Astrocyte (in vitro differentiated cells and primary cell): Measurements from ENCODE around the gene ZNF346. TPM values are rescaled to one million over a fixed set of nuclear protein-coding genes. Genes with fewer than 3 reads are reported as not detected.

Experiments used
- DNase-seq: peaks from one replicate; pipeline ENCODE4 v3.0.0-alpha.2; 2010; ENCODE audit warnings: low read depth
- FAIRE-seq: peaks from 2 replicates; lab custom pipeline; 2011; peaks lifted over from hg19 to GRCh38; lab: Jason Lieb, UNC
- H2AFZ ChIP-seq: 2 replicates; pipeline ENCODE4 v1.6.0; 2012; ENCODE audit warnings: low read depth, low read length, inconsistent platforms
- H3K27ac ChIP-seq: 2 replicates; pipeline ENCODE4 v1.5.1; 2011; ENCODE audit warnings: low read depth, low read length, inconsistent platforms
- H3K27me3 ChIP-seq: 2 replicates; pipeline ENCODE4 v1.6.0; 2011; ENCODE audit warnings: low read length, inconsistent platforms; ENCODE audit not compliant: insufficient read depth
- H3K36me3 ChIP-seq: 2 replicates; pipeline ENCODE4 v1.5.1; 2011; ENCODE audit warnings: low read length, inconsistent platforms; ENCODE audit not compliant: insufficient read depth
- H3K4me1 ChIP-seq: 2 replicates; pipeline ENCODE4 v1.5.1; 2011; ENCODE audit warnings: low read length, inconsistent platforms; ENCODE audit not compliant: insufficient read depth
- H3K4me2 ChIP-seq: 2 replicates; pipeline ENCODE4 v1.6.0; 2012; ENCODE audit warnings: low read length, inconsistent platforms
- H3K4me3 ChIP-seq: 2 replicates; pipeline ENCODE4 v1.5.1; 2011; ENCODE audit warnings: low read depth, mild to moderate bottlenecking, low read length, inconsistent platforms; ENCODE audit not compliant: insufficient read depth
- H3K79me2 ChIP-seq: 2 replicates; pipeline ENCODE4 v1.6.0; 2012; ENCODE audit warnings: mild to moderate bottlenecking, low read length, inconsistent platforms; ENCODE audit not compliant: insufficient read depth
- H3K9ac ChIP-seq: 2 replicates; pipeline ENCODE4 v1.6.0; 2012; ENCODE audit warnings: mild to moderate bottlenecking, low read length, inconsistent platforms
- H3K9me3 ChIP-seq: 2 replicates; pipeline ENCODE4 v1.5.1; 2012; ENCODE audit warnings: low read depth, mild to moderate bottlenecking, low read length, inconsistent platforms; ENCODE audit not compliant: insufficient read depth
- H4K20me1 ChIP-seq: 2 replicates; pipeline ENCODE4 v1.6.0; 2012; ENCODE audit warnings: low read length, inconsistent platforms; ENCODE audit not compliant: insufficient read depth
- H3K27ac Mint-ChIP-seq: one replicate; pipeline ENCODE4 v1.8.0; 2021; ENCODE audit warnings: mild to moderate bottlenecking, mixed read lengths; ENCODE audit not compliant: unreplicated experiment
- H3K27me3 Mint-ChIP-seq: one replicate; pipeline ENCODE4 v1.8.0; 2021; ENCODE audit warnings: low read depth, mixed read lengths; ENCODE audit not compliant: unreplicated experiment
- H3K36me3 Mint-ChIP-seq: one replicate; pipeline ENCODE4 v1.8.0; 2021; ENCODE audit warnings: low read depth, mixed read lengths; ENCODE audit not compliant: unreplicated experiment
- H3K4me1 Mint-ChIP-seq: one replicate; pipeline ENCODE4 v1.8.0; 2021; ENCODE audit warnings: low read depth, mixed read lengths; ENCODE audit not compliant: unreplicated experiment
- H3K4me3 Mint-ChIP-seq: one replicate; pipeline ENCODE4 v1.8.0; 2021; ENCODE audit warnings: mild to moderate bottlenecking, moderate library complexity, mixed read lengths; ENCODE audit not compliant: unreplicated experiment
- H3K9me3 Mint-ChIP-seq: one replicate; pipeline ENCODE4 v1.8.0; 2021; ENCODE audit warnings: mild to moderate bottlenecking, mixed read lengths; ENCODE audit not compliant: unreplicated experiment
- EZH2 ChIP-seq: IDR thresholded peaks from 2 replicates; pipeline ENCODE4 v1.6.1; 2012; ENCODE audit warnings: mild to moderate bottlenecking, low read length, inconsistent platforms; ENCODE audit not compliant: insufficient read depth
- total RNA-seq: library from RNA; stranded (reverse); gene quantifications from 2 replicates; pipeline ENCODE4 v1.2.1, GENCODE V29; 2021
- TF ChIP-seq, protein P1 (sequence below): IDR thresholded peaks from 2 replicates; pipeline ENCODE4 v1.5.1; 2011; ENCODE audit warnings: low read depth, mild to moderate bottlenecking, inconsistent platforms, low read length, moderate library complexity; ENCODE audit not compliant: insufficient read depth

The ZNF346 gene
- total RNA-seq, 1 donor from 2014 or later: 13.8 TPM

DNA sequence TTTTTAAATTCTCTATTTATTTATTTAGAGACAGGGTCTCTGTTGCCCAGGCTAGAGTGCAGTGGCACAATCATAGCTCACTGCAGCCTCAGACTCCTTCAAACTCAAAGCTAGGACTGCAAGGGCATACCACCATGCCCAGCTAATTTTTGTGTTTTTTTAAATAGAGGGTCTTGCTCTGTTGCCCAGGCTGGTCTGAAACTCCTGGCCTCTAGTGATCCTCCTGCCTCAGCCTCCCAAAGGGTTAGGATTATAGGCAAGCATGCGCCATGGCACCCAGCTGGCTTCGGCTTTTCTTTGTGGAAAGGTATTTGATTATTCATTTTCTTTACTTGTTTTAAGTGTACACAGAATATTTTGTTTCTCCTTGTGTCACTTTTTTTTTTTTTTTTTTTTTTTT is 5.2 kb downstream of the ZNF346 start:
- H3K4me3 ChIP-seq: no peak overlapping the region
- DNase-seq (no peak), FAIRE-seq (no peak)
- H3K9ac ChIP-seq: no peak overlapping the region
- Mint-ChIP-seq H3K4me1 (peaks cover 7% of the 10 kb centered on the region), H3K27me3 (no peaks in the 10 kb centered on the region), H3K27ac (no peak overlapping the region), H3K36me3 (peaks cover 7% of the 10 kb centered on the region), H3K9me3 (peaks cover 3% of the 10 kb centered on the region), H3K4me3 (no peak overlapping the region)
- H3K4me2 ChIP-seq: no peak overlapping the region
- H3K4me1 ChIP-seq: peaks cover 8% of the 10 kb centered on the region
- no peaks in the 10 kb centered on the region for H3K27me3 ChIP-seq
- peaks cover 37% of the 10 kb centered on the region for H4K20me1 ChIP-seq
- TF ChIP-seq EZH2: no peak
- TF ChIP-seq, protein P1, sequence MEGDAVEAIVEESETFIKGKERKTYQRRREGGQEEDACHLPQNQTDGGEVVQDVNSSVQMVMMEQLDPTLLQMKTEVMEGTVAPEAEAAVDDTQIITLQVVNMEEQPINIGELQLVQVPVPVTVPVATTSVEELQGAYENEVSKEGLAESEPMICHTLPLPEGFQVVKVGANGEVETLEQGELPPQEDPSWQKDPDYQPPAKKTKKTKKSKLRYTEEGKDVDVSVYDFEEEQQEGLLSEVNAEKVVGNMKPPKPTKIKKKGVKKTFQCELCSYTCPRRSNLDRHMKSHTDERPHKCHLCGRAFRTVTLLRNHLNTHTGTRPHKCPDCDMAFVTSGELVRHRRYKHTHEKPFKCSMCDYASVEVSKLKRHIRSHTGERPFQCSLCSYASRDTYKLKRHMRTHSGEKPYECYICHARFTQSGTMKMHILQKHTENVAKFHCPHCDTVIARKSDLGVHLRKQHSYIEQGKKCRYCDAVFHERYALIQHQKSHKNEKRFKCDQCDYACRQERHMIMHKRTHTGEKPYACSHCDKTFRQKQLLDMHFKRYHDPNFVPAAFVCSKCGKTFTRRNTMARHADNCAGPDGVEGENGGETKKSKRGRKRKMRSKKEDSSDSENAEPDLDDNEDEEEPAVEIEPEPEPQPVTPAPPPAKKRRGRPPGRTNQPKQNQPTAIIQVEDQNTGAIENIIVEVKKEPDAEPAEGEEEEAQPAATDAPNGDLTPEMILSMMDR: no peak
- H2AFZ ChIP-seq: no peak overlapping the region
- H3K79me2 ChIP-seq: peaks cover 63% of the 10 kb centered on the region
- no peaks in the 10 kb centered on the region for H3K9me3 ChIP-seq
- peaks cover 3% of the 10 kb centered on the region for H3K36me3 ChIP-seq
- no peak overlapping the region for H3K27ac ChIP-seq

DNA sequence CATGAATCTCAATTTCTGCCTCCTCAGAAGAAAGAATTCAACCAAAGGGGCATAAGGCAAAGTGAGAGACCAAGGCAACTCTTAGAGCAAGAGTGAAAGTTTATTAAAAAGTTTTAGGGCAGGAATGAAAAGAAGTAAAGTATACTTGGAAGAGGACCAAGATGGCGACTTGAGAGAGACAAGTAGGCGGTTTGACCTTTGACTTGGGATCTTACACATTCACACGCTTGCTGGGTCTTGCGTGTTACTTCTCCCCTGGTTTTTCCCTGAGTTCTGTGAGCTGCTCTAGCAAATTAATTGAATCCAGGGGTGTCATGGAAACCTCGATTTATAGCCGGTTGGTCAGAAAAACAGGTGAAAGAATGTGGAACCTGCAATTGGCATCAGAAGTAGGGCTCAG is 7.0 kb downstream of the ZNF346 start:
- peaks cover 5% of the 10 kb centered on the region for H3K36me3 ChIP-seq
- peaks cover 4% of the 10 kb centered on the region for H3K4me1 Mint-ChIP-seq
- no peaks in the 10 kb centered on the region for H3K27me3 ChIP-seq
- peaks cover 63% of the 10 kb centered on the region for H3K79me2 ChIP-seq
- no peak overlapping the region for H3K4me3 Mint-ChIP-seq
- H3K4me3 ChIP-seq: no peak overlapping the region
- H3K9me3 Mint-ChIP-seq: peaks cover 3% of the 10 kb centered on the region
- H3K27ac ChIP-seq: no peak overlapping the region
- H2AFZ ChIP-seq: no peak overlapping the region
- peaks cover 7% of the 10 kb centered on the region for H3K36me3 Mint-ChIP-seq
- no peaks in the 10 kb centered on the region for H3K27me3 Mint-ChIP-seq
- H3K4me1 ChIP-seq: no peaks in the 10 kb centered on the region
- DNase-seq (no peak), FAIRE-seq (no peak)
- no peak overlapping the region for H3K4me2 ChIP-seq
- H3K27ac Mint-ChIP-seq: no peak overlapping the region
- H3K9me3 ChIP-seq: no peaks in the 10 kb centered on the region
- no peak for TF ChIP-seq EZH2
- TF ChIP-seq, protein P1: no peak
- peaks cover 48% of the 10 kb centered on the region for H4K20me1 ChIP-seq
- H3K9ac ChIP-seq: no peak overlapping the region

DNA sequence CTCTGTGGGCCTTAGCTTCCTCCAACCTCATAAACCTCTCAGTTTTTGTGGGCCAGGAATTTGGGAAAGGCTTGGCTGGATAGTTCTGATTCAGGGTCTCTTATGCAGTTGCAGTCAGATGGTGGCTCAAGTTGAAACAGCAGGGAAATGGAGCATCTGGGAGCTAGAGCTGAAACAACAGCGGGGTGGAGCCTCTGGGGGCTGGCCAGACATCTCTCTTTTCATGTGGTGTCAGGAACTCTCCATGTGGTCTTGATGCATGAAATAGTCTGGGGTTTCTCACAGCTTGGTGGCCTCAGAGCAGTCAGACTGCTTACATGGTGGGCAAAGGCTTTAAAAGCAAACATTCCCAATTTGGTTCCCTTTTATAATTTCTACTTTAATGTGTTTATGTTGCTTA is 13.5 kb downstream of the ZNF346 start:
- Mint-ChIP-seq H3K4me3 (no peak overlapping the region), H3K36me3 (peaks cover 4% of the 10 kb centered on the region), H3K9me3 (peaks cover 3% of the 10 kb centered on the region), H3K4me1 (peaks cover 8% of the 10 kb centered on the region), H3K27me3 (no peaks in the 10 kb centered on the region), H3K27ac (peak overlapping the region; percentile 48)
- no peaks in the 10 kb centered on the region for H3K9me3 ChIP-seq
- no peak overlapping the region for H2AFZ ChIP-seq
- H3K4me2 ChIP-seq: no peak overlapping the region
- no peak overlapping the region for H3K4me3 ChIP-seq
- no peak overlapping the region for H3K9ac ChIP-seq
- TF ChIP-seq, protein P1: no peak
- no peak for TF ChIP-seq EZH2
- H3K36me3 ChIP-seq: peaks cover 2% of the 10 kb centered on the region
- DNase-seq (no peak), FAIRE-seq (no peak)
- H3K4me1 ChIP-seq: peaks cover 5% of the 10 kb centered on the region
- no peaks in the 10 kb centered on the region for H3K27me3 ChIP-seq
- H4K20me1 ChIP-seq: peaks cover 74% of the 10 kb centered on the region
- no peak overlapping the region for H3K27ac ChIP-seq
- peaks cover 64% of the 10 kb centered on the region for H3K79me2 ChIP-seq
